ENCODE measurements around the gene ZNF771.

- TF ChIP-seq POLR2AphosphoS5 (IDR thresholded peaks at IDR 0.05) (no peak), POLR2A (IDR thresholded peaks at IDR 0.05) (no peak), CTCF (IDR thresholded peaks at IDR 0.05) (no peak)
Observed at GRCh38 chr16:30381291-30382041, 25.9 kb upstream of the ZNF771 start.
